ENCODE measurements around the gene NUDCD3.

NUDCD3 gene

GRCh38 chr7:44396496-44396895 lies 94.0 kb downstream of the NUDCD3 start:
- no peak for DNase-seq

- DNase-seq = no peak
These were observed 95.4 kb downstream of the NUDCD3 start for GRCh38 chr7:44395067-44395466.

- no peak for DNase-seq
These were observed 95.8 kb downstream of the NUDCD3 start for GRCh38 chr7:44394636-44395035.

GRCh38 chr7:44394112-44394447 lies 96.4 kb downstream of the NUDCD3 start:
- DNase-seq = no peak

DNA sequence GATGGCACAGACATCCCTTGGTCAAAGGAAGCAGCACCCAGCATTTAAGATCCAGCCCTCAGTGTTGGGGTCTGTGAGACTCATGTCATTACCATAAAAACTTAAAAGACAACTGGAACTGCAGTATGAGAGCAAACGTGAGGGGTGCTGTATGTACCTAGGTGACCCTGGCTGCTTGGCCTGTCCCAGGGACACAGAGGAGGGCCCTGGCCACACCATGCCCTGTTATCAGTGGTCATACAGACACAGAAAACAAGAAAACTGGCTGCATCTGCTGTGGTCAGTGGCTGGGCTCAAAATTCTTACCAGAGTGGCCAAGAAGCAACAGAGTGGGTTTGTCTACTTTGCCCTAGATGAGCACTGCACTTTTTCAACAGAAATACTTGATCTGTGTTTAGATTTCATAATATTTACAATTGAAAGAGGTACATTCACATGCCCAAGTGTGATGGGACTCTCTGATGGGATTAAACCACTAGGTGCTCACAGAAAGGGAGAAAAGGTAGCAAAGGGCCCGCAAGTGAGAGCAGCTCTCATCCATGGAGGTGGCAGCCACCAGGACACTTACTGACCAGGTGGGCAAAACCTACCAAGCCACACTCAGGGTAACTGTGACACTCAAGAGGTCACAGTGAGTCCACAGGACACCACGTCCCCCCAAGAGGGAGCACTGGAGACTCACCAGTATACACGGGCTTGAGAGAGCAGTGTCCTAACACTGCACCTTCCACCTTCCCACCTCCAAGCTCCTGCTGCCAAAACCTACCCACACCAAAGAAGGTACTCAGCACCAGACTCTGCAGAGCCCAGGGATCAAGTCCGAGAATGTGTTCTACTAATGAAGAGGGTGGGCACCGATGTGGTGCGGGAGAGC lies 97.0 kb downstream of the NUDCD3 start:
- no peak for DNase-seq

GRCh38 chr7:44392618-44393010 lies 97.8 kb downstream of the NUDCD3 start:
- no peak for DNase-seq

GRCh38 chr7:44391746-44392617 lies 98.5 kb downstream of the NUDCD3 start:
- DNase-seq = no peak

DNA sequence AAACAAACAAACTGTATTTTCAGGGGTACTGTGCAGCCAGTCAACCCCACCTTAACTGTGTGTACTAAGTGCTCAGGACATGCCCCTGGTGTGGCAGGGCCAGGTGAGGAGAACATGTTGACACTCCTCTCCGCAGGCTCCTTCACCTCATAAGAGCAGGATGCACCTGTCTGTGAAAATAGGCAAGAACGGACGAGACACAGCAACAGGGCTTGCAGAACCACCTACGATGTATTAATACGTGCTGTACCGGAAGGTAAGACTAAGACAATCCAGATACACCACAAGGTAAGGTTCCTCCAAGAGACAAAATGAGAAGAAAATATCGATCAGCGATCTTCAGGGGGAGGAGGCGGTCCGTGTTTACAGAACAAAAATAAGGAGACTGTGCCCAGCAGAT lies 99.3 kb downstream of the NUDCD3 start:
- DNase-seq = no peak

DNA sequence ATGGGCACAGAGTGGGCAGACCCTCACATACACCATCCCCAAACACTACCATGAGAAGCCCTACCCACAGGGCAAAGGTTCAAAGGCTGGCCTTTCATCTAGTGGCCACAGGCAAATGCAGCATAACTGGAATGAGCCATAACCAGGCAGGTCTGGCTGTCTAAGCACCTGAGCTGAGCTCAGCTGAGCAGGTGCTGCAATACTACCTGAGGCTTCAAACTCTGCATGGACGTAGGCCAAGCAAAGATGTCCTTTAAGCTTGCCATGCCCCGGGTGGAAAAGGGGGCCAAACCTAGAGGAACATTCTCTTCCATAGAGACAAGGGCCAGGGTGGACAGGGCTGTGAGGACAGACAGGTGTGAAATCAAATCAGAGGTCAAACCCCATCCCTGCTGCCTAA lies 99.8 kb downstream of the NUDCD3 start:
- no peak for DNase-seq

- no peak for DNase-seq
These were observed 102.1 kb downstream of the NUDCD3 start for GRCh38 chr7:44388089-44388970.

DNA sequence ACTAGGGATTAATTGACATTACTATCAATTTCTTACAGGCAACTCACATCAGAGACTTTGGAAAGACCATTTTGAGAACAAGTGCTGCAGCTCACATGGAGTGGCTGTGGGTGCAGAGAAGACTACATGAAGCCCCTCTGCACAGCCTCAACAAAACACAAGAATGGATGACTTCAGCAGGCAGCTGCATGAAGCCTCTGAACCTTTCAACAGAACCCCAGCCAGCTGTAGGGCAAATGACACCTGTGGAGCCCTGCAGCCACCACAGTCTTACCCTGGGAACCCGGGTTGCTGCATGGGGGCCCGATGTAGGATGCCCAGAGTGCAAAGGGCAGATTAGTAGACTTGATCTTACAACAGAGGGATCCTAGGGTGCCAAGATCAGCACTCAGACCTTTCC lies 103.1 kb downstream of the NUDCD3 start:
- no peak for DNase-seq

DNA sequence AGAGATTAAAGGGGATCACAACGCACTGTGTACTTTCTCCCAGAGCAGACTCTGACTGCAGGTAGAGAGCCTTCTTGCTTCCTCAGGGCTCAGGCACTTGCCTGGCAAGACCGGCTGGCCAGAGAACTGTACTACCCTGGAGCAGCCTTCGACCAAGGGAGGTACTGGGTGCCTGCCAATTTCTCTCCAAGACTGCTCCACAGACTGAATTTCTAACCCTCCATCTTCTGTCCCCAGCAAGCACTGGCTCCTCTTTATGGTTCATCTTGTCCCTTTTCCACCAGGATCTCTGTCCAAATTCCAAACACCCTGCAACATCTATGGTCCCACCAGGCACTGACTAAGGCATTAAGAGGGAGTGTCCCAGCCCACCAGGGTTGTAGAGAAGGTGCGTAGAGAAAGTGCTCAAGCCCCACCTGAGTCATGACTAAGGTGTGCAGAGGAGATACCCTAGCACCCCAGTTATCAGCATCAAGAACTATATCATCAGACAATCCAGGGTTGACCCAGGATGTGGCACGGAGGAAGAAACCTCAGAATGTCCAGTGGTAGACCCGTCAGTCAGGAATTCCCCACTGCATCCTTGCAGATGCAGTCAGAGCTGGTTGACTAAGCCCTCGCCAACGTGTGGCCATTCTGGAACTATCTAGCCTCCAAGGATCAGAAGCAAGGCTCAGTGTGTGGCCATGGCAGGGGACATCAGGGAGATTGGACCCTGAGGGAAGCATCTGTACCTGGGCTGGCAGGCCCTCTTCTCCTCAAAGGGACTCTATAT lies 104.1 kb downstream of the NUDCD3 start:
- DNase-seq = no peak

DNA sequence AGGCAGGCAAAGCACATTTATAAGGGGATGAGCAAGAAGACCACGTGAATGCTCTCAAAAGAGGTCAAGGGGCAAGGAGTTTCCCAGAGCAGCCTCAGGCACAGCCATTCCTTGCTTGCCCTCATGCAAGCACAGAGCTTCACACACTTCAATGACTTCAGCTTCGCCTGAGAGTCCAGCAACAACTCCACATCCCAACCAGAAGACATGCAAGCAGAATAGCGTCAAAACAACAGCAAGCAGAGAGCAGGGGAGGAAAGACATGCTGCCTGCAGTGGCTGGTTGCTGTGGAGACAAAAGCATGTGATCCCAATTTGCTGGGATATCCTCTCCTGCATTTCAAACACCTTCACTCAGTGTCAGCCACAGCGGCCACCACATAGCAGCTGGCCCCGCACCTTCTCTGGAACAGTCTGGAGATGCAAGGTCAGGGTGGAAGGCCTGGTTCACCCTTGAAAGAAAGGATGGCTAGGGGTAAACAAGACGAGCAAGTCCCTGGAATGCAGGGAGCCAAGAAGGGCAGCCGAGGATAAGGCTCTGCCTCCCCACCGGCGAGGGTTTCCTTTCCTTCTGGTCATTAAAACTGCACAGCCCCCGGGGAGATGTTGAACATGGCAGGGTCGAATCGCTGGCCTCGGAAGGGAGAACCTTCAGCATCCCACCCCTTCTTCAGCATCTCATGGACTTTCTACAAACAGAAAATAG lies 104.9 kb downstream of the NUDCD3 start:
- DNase-seq = no peak

- no peak for DNase-seq
These were observed 105.6 kb downstream of the NUDCD3 start for GRCh38 chr7:44384586-44385433.

DNA sequence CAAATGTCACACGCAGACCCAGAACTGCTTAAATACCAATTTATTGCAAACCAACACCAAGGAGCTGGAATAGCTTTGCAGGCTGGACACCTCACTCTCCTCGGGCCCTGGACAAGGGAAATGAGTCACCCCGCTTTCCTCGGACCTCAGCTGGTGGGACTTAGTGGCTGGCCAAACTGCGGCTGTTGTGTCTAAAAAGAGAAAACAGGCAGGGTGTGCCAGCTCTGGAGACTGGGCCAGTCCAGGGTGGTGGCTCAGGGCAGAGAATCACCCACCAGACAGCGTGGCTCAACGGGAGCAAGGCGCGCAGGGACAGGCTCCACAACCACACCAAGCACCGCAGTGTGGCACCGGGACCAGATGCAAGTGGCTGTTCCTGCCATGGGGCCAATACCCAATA lies 106.9 kb downstream of the NUDCD3 start:
- no peak for DNase-seq

DNA sequence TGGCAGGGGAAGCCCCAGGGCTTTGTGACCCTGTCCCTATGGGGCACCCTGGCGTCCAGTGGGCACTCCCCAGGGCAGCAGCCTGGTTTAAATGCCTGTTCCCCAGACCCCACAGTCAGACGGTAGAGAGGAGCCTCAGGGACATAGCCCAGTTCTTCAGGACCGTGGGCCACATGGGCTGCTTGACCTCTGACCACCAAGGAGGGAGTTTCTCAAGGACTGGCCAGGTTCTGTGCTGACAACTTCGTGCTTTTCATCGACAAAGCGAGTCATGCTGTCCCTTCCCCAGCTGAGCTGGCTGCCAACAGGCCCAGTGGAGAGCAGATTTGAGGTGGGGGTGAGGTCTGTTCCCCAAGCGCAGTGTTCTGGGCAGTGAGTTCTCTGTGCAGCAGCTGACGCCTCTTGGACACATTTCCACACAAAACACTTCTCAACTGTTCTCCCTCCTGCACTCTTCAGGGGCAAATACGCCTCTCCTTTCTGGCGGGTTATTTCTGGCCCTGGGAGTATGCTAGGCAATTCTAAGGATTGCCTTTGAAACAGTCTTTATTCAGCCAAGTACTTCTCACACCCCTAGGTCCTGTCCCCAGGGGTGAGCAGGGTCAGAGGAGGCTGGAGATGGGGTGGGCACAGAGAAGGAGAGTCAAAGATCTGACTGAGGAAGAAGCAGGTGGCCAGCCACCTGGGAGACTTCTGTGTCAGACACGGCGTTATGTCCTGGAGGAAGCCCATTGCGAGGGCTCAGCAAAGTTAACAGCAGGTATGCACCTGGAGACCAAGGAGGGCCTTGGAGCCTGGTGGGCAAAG lies 107.8 kb downstream of the NUDCD3 start:
- DNase-seq = no peak

DNA sequence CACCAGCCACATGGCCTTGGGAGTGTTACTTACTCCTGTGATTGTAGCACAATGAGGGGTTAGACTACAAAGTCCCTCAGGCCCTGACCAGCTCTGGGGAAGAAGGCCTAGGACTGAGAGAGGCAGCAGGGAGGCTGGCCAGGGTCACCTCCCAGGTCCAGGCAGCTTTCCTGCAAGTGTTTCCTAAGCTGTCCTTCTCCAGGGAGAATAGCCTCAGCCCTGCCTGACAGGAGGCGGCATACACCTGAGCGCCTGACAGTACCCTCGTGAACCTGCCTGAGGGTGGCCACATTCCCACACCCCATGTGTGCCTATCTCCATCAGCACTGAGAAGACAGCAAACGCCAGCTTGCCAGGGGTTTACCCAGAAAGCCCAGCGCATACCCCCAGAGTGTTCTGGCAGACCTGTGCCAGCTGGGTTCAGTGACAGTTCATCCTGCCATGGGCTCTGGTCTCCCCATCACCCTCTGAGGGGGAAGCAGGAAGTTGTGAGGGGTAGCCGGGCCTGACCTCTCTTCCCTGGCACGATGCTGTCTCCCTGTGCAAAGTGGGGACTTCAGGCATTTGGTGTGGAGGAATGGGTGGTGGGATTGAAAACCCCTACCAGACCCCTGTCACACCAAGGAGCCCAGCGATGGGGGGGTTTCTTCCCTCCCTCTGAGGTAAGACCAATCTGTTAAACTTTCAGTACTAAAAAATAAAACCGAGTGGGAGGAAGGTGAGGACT lies 108.8 kb downstream of the NUDCD3 start:
- DNase-seq = no peak

DNA sequence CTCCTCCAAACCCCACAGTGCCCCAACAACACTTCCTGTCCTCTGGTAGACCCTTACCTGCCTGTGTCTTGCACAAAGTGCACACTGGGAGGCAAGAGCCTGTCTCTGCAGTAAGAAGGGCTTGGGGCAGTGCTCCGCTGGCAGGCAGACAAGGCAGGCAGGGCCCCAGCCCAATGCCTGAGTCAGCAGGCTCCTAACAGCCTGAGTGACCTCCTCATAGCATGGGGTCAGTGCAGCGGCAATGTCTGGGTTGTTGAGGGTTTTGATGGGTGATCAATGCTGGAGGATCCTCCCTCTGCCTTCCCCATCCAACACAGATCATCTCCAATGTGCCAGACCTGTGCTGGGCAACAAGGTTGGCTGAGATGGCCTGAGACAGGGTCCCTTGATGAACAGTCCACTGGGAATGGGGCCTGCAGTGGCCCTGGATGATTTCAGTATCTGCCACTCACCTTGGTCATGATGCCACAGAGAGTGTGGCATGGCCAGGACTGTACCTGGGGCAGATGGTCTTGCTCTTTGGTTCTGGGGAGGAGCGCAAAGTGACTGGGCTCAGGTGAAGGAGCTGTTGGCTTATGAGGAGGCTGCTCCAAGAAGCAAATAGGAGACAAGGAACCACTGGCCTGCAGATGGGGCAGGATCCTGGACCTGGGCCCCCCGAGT lies 109.5 kb downstream of the NUDCD3 start:
- DNase-seq = no peak
